Smooth muscle cell (in vitro differentiated cells): ENCODE data around the gene SAFB. TPM values are rescaled to one million over a fixed set of nuclear protein-coding genes. Genes with fewer than 3 reads are reported as not detected.
"Not testable (repeated sequence)": the region's sequence is repeated elsewhere in the genome, so short reads cannot be mapped to it uniquely, and the experiment has no call there.

Experiments
- DNase-seq: peaks from one replicate; lab custom pipeline; 2025; ENCODE audit not compliant: unreplicated experiment; lab: John Stamatoyannopoulos, UW
- H2AFZ ChIP-seq: fragments of 200-600 bp; sonication (generic); 2 replicates; pipeline ENCODE4 v1.6.0; 2016; ENCODE audit warnings: antibody characterized with exemption, low read depth, mild to moderate bottlenecking
- H3F3A ChIP-seq: fragments of 200-600 bp; sonication (generic); 2 replicates; pipeline ENCODE4 v1.6.0; 2017; ENCODE audit warnings: antibody characterized with exemption, low read depth
- H3K27ac ChIP-seq: fragments of 200-600 bp; sonication (generic); 2 replicates; pipeline ENCODE4 v1.5.1; 2016; ENCODE audit warnings: low read depth, mild to moderate bottlenecking
- H3K27me3 ChIP-seq: fragments of 200-600 bp; sonication (generic); 2 replicates; pipeline ENCODE4 v1.6.1; 2016; ENCODE audit warnings: low read depth, mild to moderate bottlenecking
- H3K36me3 ChIP-seq: fragments of 200-600 bp; sonication (generic); 2 replicates; pipeline ENCODE4 v1.5.1; 2016; ENCODE audit warnings: low read depth
- H3K4me1 ChIP-seq: fragments of 200-600 bp; sonication (generic); 2 replicates; pipeline ENCODE4 v1.5.1; 2016; ENCODE audit warnings: low read depth
- H3K4me2 ChIP-seq: fragments of 200-600 bp; sonication (generic); 2 replicates; pipeline ENCODE4 v1.6.0; 2016; ENCODE audit warnings: mild to moderate bottlenecking
- H3K4me3 ChIP-seq: fragments of 200-600 bp; sonication (generic); 2 replicates; pipeline ENCODE4 v1.5.1; 2016; ENCODE audit warnings: mild to moderate bottlenecking
- H3K79me2 ChIP-seq: fragments of 200-600 bp; sonication (generic); 2 replicates; pipeline ENCODE4 v1.6.0; 2016; ENCODE audit warnings: low read depth, mild to moderate bottlenecking
- H3K9ac ChIP-seq: fragments of 200-600 bp; sonication (generic); 2 replicates; pipeline ENCODE4 v1.6.0; 2016; ENCODE audit warnings: low read depth
- H3K9me3 ChIP-seq: fragments of 200-600 bp; sonication (generic); replicated peaks from 2 replicates; pipeline ENCODE4 v1.5.1; 2016; ENCODE audit warnings: low read depth
- H4K20me1 ChIP-seq: fragments of 200-600 bp; sonication (generic); 2 replicates; pipeline ENCODE4 v1.6.0; 2016; ENCODE audit warnings: low read depth
- WGBS: methylation state at CpG from one replicate; pipeline ENCODE4 v1.1.7; 2016; ENCODE audit warnings: low lambda C conversion rate; 5-methylcytosine and 5-hydroxymethylcytosine counted together
- polyA plus RNA-seq: library from polyadenylated mRNA; unstranded; fragments of >200 nt; fragmentation: Nextera tagmentation; extraction: Ambion mirVana; gene quantifications from 2 replicates; pipeline ENCODE4 v1.2.1, GENCODE V29; 2016
- total RNA-seq: library from RNA; depleted of rRNA; stranded (reverse); fragments of >200 nt; gene quantifications from 2 replicates; pipeline ENCODE4 v1.2.3, GENCODE V29; 2014
- TF ChIP-seq, protein P1 (sequence below): fragments of 200-600 bp; sonication (generic); IDR thresholded peaks from 2 replicates; pipeline ENCODE4 v1.5.1; 2017; ENCODE audit warnings: borderline replicate concordance, mild to moderate bottlenecking, antibody characterized with exemption; ENCODE audit not compliant: insufficient read depth, poor library complexity, severe bottlenecking

Gene SAFB
- total and polyA plus RNA-seq, 2 experiments from 2014 or later, result 22.8 to 74.3 TPM

GRCh38 chr19:5700455-5701092 is 77.7 kb downstream of the SAFB start:
- H3F3A ChIP-seq, result no peaks in the 10 kb centered on the region
- H3K9ac ChIP-seq, result no peak overlapping the region
- H3K4me1 ChIP-seq, result no peaks in the 10 kb centered on the region
- no peak overlapping the region for H2AFZ ChIP-seq
- peaks cover 3% of the 10 kb centered on the region for H3K79me2 ChIP-seq
- no peaks in the 10 kb centered on the region for H3K36me3 ChIP-seq
- peaks cover 58% of the 10 kb centered on the region for H4K20me1 ChIP-seq
- H3K4me2 ChIP-seq, result no peak overlapping the region
- WGBS, result 97% methylated on average over 22 of the region's 22 CpGs
- no peaks in the 10 kb centered on the region for H3K9me3 ChIP-seq
- no peak for DNase-seq
- TF ChIP-seq, protein P1, sequence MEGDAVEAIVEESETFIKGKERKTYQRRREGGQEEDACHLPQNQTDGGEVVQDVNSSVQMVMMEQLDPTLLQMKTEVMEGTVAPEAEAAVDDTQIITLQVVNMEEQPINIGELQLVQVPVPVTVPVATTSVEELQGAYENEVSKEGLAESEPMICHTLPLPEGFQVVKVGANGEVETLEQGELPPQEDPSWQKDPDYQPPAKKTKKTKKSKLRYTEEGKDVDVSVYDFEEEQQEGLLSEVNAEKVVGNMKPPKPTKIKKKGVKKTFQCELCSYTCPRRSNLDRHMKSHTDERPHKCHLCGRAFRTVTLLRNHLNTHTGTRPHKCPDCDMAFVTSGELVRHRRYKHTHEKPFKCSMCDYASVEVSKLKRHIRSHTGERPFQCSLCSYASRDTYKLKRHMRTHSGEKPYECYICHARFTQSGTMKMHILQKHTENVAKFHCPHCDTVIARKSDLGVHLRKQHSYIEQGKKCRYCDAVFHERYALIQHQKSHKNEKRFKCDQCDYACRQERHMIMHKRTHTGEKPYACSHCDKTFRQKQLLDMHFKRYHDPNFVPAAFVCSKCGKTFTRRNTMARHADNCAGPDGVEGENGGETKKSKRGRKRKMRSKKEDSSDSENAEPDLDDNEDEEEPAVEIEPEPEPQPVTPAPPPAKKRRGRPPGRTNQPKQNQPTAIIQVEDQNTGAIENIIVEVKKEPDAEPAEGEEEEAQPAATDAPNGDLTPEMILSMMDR, result no peak
- no peaks in the 10 kb centered on the region for H3K27me3 ChIP-seq
- no peak overlapping the region for H3K4me3 ChIP-seq
- no peak overlapping the region for H3K27ac ChIP-seq

DNA sequence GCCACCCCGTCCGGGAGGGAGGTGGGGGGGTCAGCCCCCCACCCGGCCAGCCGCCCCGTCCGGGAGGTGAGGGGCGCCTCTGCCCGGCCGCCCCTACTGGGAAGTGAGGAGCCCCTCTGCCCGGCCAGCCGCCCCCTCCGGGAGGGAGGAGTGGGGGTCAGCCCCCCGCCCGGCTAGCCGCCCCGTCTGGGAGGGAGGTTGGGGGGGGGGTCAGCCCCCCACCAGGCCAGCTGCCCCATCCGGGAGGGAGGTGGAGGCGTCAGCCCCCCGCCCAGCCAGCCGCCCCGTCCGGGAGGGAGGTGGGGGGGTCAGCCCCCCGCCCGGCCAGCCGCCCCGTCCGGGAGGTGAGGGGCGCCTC is 79.1 kb downstream of the SAFB start:
- WGBS, result no CpG with 5 or more reads among the region's 28 CpGs
- H3K27me3 ChIP-seq, DNase-seq, H3K36me3 ChIP-seq, H3K4me2 ChIP-seq, H3K4me3 ChIP-seq, H3K4me1 ChIP-seq, H3K27ac ChIP-seq, H3F3A ChIP-seq, H3K9ac ChIP-seq, H3K9me3 ChIP-seq, H2AFZ ChIP-seq, H3K79me2 ChIP-seq: not testable (repeated sequence)
- H4K20me1 ChIP-seq, result peaks cover 51% of the 10 kb centered on the region

GRCh38 chr19:5703819-5704818 is 81.2 kb downstream of the SAFB start:
- no peak overlapping the region for H3K9ac ChIP-seq
- H2AFZ ChIP-seq, result no peak overlapping the region
- no peak for DNase-seq
- no peaks in the 10 kb centered on the region for H3K4me1 ChIP-seq
- H3K36me3 ChIP-seq, result no peaks in the 10 kb centered on the region
- H3F3A ChIP-seq, result no peaks in the 10 kb centered on the region
- no peaks in the 10 kb centered on the region for H3K27me3 ChIP-seq
- no peak overlapping the region for H3K27ac ChIP-seq
- 97% methylated on average over 36 of the region's 40 CpGs for WGBS
- H3K4me3 ChIP-seq, result no peak overlapping the region
- peaks cover 32% of the 10 kb centered on the region for H4K20me1 ChIP-seq
- H3K79me2 ChIP-seq, result no peaks in the 10 kb centered on the region
- TF ChIP-seq, protein P1, result no peak
- H3K4me2 ChIP-seq, result no peak overlapping the region
- H3K9me3 ChIP-seq, result no peaks in the 10 kb centered on the region

DNA sequence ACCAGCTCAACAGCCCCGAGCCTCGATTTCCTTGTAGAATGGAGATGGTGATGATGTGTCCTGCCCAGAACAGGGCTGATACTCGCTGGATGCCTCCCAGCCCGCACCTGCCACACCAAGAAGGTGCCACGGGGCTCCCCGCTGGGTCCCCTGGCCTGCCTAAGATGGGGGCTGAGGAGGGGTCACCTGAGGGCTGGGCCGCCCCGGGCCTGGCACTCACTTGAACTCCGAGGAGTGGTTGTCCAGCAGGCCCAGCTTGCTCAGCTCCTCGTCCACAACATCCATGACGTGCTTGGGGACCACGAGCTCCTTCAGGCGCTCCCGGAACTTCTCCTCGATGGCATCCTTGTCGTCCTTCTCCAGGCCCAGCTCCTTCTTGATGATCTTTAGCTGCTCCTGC is 82.7 kb downstream of the SAFB start:
- Histone ChIP-seq H3F3A (no peaks in the 10 kb centered on the region), H3K79me2 (no peaks in the 10 kb centered on the region), H3K27ac (no peak overlapping the region), H3K9ac (no peak overlapping the region), H4K20me1 (peaks cover 33% of the 10 kb centered on the region), H3K4me2 (no peak overlapping the region), H3K36me3 (no peaks in the 10 kb centered on the region), H3K4me1 (no peaks in the 10 kb centered on the region), H2AFZ (no peak overlapping the region), H3K9me3 (no peaks in the 10 kb centered on the region), H3K4me3 (no peak overlapping the region), H3K27me3 (no peaks in the 10 kb centered on the region)
- TF ChIP-seq, protein P1, result no peak
- WGBS, result 91% methylated on average over 16 of the region's 16 CpGs
- no peak for DNase-seq
